WTC11 (cell line): ENCODE results near the gene NPC2.

Experiments used
- CBFB ChIP-seq: sonication (generic); formaldehyde crosslinking; IDR thresholded peaks from 2 replicates; pipeline ENCODE4 v1.8.1; 2022; ENCODE audit warnings: mild to moderate bottlenecking, low read depth, missing genetic modification reagents
- CREB1 ChIP-seq: sonication (generic); formaldehyde crosslinking; IDR thresholded peaks from 2 replicates; pipeline ENCODE4 v1.8.0; 2023; ENCODE audit warnings: mild to moderate bottlenecking, missing genetic modification reagents
- GRHL2 ChIP-seq: fragments of 250-450 bp; sonication (Bioruptor Pico); IDR thresholded peaks from 2 replicates; pipeline ENCODE4 v1.8.0; 2022; ENCODE audit warnings: mild to moderate bottlenecking, moderate library complexity; ENCODE audit not compliant: insufficient replicate concordance, severe bottlenecking
- NR3C1 ChIP-seq: sonication (generic); formaldehyde crosslinking; conservative IDR thresholded peaks from 2 replicates; pipeline ENCODE4 v1.8.1; 2023; ENCODE audit warnings: low read depth, mild to moderate bottlenecking, missing genetic modification reagents
- RELA ChIP-seq: sonication (generic); formaldehyde crosslinking; IDR thresholded peaks from 2 replicates; pipeline ENCODE4 v1.8.1; 2022; ENCODE audit warnings: missing genetic modification reagents, mild to moderate bottlenecking, borderline replicate concordance
- USF1 ChIP-seq: sonication (generic); formaldehyde crosslinking; IDR thresholded peaks from 2 replicates; pipeline ENCODE4 v1.8.0; 2022; ENCODE audit warnings: mild to moderate bottlenecking, missing genetic modification reagents
- TF ChIP-seq, protein P1 (sequence below): fragments of 200-600 bp; IDR thresholded peaks from 2 replicates; pipeline ENCODE4 v1.8.0; 2022; ENCODE audit warnings: antibody characterized with exemption
- TF ChIP-seq, protein P2 (sequence below): sonication (generic); formaldehyde crosslinking; conservative IDR thresholded peaks from 2 replicates; pipeline ENCODE4 v1.8.1; 2022; ENCODE audit warnings: mild to moderate bottlenecking, missing genetic modification reagents
- TF ChIP-seq, protein P3 (sequence below): sonication (generic); formaldehyde crosslinking; IDR thresholded peaks from 2 replicates; pipeline ENCODE4 v1.8.1; 2023; ENCODE audit warnings: mild to moderate bottlenecking, missing genetic modification reagents, borderline replicate concordance
- TF ChIP-seq, protein P4 (sequence below): sonication (generic); formaldehyde crosslinking; IDR thresholded peaks from 2 replicates; pipeline ENCODE4 v1.8.1; 2023; ENCODE audit warnings: mild to moderate bottlenecking, missing genetic modification reagents, moderate library complexity
- TF ChIP-seq, protein P5 (sequence below): sonication (generic); formaldehyde crosslinking; IDR thresholded peaks from 2 replicates; pipeline ENCODE4 v1.8.0; 2022; ENCODE audit warnings: mild to moderate bottlenecking, missing genetic modification reagents
- TF ChIP-seq, protein P6 (sequence below): sonication (generic); formaldehyde crosslinking; IDR thresholded peaks from 2 replicates; pipeline ENCODE4 v1.8.0; 2022; ENCODE audit warnings: mild to moderate bottlenecking, missing genetic modification reagents

DNA sequence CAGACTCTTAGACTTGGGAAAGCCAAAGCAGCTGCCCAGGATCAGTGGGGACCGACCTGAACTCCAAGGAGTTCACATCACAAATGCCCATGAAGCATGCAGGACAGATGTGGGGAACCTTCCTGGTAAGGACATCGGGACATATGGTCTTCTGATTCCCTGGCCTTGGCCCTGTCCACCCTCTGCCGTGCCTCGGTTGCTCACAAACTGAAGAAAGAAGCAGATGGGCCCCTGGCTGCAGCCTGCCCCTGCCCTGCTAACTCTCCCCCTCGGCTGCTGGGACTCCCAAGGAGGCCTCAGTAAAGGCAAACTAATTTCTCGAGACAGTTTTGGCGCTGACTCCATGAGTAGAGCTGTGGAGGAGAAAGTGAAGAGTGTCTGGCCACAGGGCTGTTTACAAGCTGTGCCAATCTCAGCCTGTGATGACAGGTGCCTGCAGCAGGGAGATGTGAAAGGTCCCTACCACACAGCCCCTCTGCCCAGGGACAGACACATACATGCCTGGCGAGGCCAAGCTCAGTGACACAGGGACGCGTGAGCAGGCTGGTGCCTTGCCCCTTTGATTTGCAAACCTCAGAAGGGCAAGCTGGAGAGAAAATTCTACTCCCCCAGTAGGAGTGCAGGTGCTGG, 49.1 kb upstream of the NPC2 start:
- TF ChIP-seq, protein P1, sequence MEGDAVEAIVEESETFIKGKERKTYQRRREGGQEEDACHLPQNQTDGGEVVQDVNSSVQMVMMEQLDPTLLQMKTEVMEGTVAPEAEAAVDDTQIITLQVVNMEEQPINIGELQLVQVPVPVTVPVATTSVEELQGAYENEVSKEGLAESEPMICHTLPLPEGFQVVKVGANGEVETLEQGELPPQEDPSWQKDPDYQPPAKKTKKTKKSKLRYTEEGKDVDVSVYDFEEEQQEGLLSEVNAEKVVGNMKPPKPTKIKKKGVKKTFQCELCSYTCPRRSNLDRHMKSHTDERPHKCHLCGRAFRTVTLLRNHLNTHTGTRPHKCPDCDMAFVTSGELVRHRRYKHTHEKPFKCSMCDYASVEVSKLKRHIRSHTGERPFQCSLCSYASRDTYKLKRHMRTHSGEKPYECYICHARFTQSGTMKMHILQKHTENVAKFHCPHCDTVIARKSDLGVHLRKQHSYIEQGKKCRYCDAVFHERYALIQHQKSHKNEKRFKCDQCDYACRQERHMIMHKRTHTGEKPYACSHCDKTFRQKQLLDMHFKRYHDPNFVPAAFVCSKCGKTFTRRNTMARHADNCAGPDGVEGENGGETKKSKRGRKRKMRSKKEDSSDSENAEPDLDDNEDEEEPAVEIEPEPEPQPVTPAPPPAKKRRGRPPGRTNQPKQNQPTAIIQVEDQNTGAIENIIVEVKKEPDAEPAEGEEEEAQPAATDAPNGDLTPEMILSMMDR: no peak
- TF ChIP-seq, protein P2, sequence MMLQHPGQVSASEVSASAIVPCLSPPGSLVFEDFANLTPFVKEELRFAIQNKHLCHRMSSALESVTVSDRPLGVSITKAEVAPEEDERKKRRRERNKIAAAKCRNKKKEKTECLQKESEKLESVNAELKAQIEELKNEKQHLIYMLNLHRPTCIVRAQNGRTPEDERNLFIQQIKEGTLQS: no peak
- TF ChIP-seq, protein P3, sequence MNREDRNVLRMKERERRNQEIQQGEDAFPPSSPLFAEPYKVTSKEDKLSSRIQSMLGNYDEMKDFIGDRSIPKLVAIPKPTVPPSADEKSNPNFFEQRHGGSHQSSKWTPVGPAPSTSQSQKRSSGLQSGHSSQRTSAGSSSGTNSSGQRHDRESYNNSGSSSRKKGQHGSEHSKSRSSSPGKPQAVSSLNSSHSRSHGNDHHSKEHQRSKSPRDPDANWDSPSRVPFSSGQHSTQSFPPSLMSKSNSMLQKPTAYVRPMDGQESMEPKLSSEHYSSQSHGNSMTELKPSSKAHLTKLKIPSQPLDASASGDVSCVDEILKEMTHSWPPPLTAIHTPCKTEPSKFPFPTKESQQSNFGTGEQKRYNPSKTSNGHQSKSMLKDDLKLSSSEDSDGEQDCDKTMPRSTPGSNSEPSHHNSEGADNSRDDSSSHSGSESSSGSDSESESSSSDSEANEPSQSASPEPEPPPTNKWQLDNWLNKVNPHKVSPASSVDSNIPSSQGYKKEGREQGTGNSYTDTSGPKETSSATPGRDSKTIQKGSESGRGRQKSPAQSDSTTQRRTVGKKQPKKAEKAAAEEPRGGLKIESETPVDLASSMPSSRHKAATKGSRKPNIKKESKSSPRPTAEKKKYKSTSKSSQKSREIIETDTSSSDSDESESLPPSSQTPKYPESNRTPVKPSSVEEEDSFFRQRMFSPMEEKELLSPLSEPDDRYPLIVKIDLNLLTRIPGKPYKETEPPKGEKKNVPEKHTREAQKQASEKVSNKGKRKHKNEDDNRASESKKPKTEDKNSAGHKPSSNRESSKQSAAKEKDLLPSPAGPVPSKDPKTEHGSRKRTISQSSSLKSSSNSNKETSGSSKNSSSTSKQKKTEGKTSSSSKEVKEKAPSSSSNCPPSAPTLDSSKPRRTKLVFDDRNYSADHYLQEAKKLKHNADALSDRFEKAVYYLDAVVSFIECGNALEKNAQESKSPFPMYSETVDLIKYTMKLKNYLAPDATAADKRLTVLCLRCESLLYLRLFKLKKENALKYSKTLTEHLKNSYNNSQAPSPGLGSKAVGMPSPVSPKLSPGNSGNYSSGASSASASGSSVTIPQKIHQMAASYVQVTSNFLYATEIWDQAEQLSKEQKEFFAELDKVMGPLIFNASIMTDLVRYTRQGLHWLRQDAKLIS (CRISPR knock-in tag): no peak
- TF ChIP-seq NR3C1 (no peak), RELA (CRISPR knock-in tag) (no peak), USF1 (CRISPR knock-in tag) (no peak), GRHL2 (CRISPR knock-in tag) (no peak), CREB1 (CRISPR knock-in tag) (no peak), CBFB (no peak)
- TF ChIP-seq, protein P4, sequence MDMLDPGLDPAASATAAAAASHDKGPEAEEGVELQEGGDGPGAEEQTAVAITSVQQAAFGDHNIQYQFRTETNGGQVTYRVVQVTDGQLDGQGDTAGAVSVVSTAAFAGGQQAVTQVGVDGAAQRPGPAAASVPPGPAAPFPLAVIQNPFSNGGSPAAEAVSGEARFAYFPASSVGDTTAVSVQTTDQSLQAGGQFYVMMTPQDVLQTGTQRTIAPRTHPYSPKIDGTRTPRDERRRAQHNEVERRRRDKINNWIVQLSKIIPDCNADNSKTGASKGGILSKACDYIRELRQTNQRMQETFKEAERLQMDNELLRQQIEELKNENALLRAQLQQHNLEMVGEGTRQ: no peak
- TF ChIP-seq, protein P5, sequence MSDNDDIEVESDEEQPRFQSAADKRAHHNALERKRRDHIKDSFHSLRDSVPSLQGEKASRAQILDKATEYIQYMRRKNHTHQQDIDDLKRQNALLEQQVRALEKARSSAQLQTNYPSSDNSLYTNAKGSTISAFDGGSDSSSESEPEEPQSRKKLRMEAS (CRISPR knock-in tag): no peak
- TF ChIP-seq, protein P6, sequence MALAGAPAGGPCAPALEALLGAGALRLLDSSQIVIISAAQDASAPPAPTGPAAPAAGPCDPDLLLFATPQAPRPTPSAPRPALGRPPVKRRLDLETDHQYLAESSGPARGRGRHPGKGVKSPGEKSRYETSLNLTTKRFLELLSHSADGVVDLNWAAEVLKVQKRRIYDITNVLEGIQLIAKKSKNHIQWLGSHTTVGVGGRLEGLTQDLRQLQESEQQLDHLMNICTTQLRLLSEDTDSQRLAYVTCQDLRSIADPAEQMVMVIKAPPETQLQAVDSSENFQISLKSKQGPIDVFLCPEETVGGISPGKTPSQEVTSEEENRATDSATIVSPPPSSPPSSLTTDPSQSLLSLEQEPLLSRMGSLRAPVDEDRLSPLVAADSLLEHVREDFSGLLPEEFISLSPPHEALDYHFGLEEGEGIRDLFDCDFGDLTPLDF (CRISPR knock-in tag): no peak
